ENCODE results near the gene PTK7.

The PTK7 gene

GRCh38 chr6:43146709-43147688 is 70.9 kb downstream of the PTK7 start:
- no peak for DNase-seq

DNA sequence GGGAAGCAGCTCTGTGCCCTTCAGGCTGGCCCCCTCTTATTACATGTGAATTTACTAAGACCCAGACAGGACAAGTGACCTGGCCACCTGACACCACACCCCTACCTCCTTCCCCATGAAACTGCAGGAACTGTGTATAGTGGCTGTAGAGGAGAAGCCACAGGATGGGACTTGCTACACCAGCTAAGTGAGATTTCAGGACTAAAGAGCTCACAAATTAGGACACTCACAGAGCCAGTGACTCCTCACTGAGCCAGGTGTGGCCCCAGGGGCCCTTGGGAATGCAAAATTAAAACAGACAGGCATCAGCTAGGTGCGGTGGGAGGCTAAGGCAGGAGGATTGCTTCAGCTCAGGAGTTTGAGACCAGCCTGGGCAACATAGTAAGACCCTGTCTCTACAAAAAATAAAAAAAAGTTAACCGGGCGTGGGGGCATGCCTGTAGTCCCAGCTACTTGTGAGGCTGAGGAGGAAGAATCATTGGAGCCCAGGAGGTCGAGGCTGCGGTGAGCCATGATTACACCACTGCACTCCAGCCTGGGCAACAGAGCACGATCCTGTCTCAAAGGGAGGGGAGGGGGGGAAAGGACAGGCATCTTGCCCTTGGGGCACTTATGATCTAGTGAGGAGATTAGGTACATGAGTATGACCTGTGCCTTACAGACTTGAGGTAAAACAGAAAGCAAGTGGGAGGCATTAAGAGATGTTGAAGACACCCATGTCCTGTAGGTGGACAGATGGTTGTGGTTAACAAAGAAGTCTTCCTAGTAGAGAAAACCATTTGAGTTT is 71.8 kb downstream of the PTK7 start:
- DNase-seq, result no peak

- no peak for DNase-seq
Observed at GRCh38 chr6:43149265-43149664, 73.2 kb downstream of the PTK7 start.

- DNase-seq, result no peak
Observed at GRCh38 chr6:43150051-43150751, 74.1 kb downstream of the PTK7 start.

GRCh38 chr6:43159599-43159998 is 83.5 kb downstream of the PTK7 start:
- DNase-seq, result no peak

DNA sequence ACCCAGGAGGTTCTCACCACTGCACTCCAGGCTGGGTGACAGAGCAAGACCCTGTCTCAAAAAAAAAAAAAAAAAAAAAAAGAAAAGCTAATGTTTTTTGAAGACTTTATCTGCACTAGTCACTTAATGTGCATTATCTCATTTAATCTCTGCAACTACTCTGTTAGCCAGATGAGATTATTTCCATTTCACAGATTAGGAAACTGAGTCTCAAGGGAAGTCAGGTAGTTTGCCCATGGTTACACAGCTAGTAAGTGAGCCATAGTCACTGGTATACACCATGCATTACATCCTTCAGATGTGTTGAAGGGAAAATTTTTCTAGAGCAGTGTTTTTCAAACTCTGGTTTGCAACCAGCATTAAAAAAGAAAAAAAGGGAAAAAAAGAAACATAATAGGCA is 87.8 kb downstream of the PTK7 start:
- DNase-seq, result no peak

GRCh38 chr6:43170417-43170930 is 94.4 kb downstream of the PTK7 start:
- DNase-seq, result no peak

- peak; percentile 96 to 99 for DNase-seq
Observed at GRCh38 chr6:43170931-43171706, 95.0 kb downstream of the PTK7 start, which contains the start of gene SRF. TSS of gene SRF (plus strand) at chr6:43171269. CDS start at chr6:43171657, 388 bp downstream.

DNA sequence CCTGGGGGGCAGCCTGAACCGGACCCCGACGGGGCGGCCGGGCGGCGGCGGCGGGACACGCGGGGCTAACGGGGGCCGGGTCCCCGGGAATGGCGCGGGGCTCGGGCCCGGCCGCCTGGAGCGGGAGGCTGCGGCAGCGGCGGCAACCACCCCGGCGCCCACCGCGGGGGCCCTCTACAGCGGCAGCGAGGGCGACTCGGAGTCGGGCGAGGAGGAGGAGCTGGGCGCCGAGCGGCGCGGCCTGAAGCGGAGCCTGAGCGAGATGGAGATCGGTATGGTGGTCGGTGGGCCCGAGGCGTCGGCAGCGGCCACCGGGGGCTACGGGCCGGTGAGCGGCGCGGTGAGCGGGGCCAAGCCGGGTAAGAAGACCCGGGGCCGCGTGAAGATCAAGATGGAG is 95.6 kb downstream of the PTK7 start:
- peak; percentile 33 to 40 for DNase-seq

DNA sequence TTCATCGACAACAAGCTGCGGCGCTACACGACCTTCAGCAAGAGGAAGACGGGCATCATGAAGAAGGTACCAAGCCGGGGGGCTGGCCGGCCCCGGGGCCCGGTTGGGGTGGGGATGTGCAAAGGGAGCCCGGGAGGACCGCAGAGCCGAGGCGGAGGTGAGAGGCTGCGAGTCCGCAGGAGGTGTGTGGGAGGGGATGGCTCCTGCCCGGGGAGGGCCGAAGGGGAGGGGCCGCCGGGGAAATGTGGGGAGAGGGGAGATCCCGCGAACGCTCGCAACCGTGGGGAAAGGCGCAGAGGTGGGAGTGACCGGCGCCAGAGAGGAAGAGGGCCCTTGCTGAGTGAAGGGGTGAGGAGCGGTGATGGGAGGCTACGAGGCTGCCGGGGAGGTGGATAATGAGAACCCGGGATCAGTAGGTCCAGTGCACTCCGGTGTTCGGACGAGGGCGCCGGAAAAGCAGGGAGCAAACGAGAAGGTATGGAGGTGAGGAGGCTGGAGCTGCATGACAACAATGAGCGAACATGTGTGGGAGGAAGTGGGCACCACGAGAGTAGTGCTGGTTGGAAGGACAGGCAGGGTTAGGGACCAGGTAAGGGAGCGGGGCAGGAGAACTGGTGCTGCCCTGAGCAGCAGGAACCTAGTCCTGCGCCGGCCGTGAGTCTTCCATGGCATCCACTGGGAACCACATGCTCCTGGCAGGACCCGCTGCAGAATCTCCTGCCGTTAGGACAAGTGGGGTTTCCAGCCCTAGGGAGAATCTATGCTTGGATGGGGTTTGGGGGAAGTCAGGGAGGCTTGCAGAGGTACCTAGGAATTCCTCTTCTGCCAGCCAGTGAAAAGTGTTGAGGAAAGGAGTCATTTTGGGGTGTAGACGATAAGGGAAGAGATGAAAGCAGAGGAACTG is 96.2 kb downstream of the PTK7 start:
- peak; percentile 47 to 61 for DNase-seq

- DNase-seq, result no peak
Observed at GRCh38 chr6:43173591-43174262, 97.6 kb downstream of the PTK7 start.

DNA sequence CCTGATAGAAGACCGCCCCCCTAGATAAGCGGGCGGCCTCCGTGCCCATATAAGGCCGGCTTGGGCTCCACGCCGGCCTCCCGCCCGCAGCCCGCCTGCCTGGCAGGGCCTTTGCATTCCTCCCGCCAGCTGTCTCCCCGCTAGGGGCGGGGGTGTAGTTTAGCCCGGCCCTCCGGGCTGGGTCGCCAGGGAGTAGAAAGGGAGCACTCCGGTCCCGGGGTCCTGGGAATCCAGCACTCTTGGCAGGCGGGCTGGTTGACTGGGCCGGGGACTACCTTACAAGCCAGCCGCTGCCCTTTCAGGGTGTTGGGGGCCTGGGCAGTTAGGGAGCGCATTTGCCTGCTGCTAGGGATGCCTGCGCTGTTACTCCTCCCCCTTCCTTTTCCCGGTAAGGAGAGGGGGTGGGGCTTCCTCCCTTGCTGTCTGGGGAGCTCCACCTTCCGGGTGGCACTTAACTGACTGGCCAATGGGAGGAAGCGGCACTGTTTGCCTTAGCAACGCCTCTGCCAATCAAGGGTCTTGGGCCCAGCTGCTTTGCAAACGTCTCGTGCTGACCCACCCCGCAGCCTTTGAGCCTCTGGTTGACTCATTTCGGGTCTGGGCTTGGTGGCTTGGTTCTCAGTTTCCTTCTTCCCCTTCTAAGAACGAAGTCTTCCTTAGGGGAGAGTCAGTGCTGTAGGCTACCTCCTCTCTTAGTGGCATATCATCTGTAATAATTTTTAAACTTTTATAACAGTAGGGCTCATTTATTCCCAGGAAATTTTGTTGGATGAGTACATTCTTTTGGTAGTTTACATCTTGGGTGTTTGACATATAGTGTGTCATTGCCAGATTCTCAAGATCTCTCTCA is 98.4 kb downstream of the PTK7 start:
- peak; percentile 79 to 96 for DNase-seq

- no peak for DNase-seq
Observed at GRCh38 chr6:43175676-43176422, 99.7 kb downstream of the PTK7 start.

DNA sequence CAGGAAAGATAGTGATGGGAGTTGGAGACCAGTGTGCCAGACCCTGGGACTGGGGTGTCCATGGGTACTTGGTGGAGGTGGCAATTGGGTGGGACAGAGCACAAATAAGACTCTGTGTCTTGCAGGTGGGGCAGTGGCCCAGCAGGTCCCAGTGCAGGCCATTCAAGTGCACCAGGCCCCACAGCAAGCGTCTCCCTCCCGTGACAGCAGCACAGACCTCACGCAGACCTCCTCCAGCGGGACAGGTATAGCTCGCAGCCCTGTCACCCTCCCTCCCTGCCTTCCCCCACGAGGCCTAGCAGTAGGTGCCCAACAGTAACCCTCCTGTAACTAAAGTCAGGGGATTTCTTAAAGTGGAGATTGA is 100.3 kb downstream of the PTK7 start:
- no peak for DNase-seq

- DNase-seq, result no peak
Observed at GRCh38 chr6:43178150-43178549, 102.0 kb downstream of the PTK7 start.

DNA sequence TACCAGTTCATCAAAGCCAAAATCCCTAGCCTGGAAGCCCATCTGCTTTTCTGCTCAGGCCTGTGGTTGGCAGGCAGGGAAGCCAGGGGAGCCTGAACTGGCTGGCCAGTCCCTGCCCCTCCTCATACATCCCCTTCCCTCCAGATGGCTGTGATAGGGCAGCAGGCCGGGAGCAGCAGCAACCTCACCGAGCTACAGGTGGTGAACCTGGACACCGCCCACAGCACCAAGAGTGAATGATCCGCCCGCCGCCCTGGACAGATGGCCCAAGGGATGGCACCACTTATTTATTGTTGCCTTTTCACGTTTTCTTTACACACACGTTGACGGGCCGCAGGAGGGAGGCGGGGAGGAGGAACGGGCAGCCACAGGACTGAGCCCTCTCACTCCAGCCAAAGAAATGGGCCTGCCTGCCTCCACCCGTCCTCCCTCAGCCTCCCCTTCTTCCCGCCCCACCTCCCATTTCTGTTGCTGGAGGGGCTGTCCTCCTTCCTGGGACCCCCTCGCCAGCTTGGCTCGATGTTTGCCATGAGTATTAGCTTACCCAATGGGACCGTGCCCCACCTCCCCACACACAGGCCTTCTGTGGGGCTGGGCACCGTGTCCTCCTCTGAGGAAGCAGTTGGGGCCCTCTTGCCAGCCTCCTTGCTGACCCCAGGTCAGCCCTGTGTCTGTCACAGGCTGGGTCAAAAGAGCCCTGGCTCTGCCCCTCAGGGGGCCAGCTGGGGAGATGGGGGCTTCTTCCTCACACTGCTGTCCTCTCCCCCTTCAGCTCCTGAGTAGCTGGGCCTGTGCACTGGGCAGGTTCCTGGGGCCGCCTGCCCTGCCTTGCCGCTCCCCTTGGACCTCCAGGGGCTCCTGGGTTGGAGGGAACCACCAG is 103.1 kb downstream of the PTK7 start:
- no peak for DNase-seq

- no peak for DNase-seq
Observed at GRCh38 chr6:43180058-43180457, 103.9 kb downstream of the PTK7 start.

- DNase-seq, result no peak
Observed at GRCh38 chr6:43180985-43181384, 104.9 kb downstream of the PTK7 start.
